ENCODE measurements around the gene TTC27.
"Not testable (repeated sequence)": the region's sequence is repeated elsewhere in the genome, so short reads cannot be mapped to it uniquely, and the experiment has no call there.

The TTC27 gene

GRCh38 chr2:32627814-32628579 is at the start of gene TTC27:
TTC27 (plus strand) TSS chr2:32628050; CDS start chr2:32628293, 243 bp downstream.
- peak; percentile 97 for DNase-seq

DNA sequence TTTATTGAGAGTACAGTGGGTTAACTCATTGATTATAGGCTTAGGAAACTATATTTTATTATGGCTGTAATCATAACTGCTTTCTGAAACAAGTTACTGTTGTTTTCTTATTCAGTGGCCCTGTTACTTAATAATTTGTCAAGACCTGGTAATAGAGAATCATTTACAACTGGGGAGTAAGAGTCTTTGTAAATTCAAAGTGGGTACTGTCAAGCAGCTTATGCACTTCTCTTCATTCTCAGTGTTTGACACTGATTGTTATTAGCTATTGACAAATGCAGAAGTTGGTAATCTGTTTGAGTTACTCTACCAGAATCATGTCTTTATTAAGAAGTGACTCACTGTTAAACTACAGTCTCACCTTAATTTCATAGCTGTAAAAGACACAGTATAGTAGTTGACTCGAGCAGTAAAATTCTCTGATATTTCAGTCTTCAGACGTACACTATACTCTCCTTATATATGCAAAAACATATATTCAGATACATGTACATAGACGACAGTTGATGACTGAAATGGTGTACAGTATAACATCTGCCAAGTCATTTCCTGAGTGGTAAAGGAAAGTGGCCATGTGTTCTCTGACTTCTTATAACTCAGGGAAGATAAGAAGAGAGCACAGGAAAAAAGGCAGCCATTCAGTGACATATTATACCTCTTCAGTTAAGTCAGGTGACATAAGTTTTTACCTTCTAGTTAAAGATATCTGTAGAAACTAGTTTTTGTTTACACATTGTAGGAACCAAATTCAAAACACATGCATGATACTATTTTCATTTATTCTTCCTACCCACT is 36.0 kb upstream of the TTC27 start:
- DNase-seq: peak; percentile 86

- DNase-seq: no peak
These were observed 33.3 kb upstream of the TTC27 start for GRCh38 chr2:32594573-32594972.

DNA sequence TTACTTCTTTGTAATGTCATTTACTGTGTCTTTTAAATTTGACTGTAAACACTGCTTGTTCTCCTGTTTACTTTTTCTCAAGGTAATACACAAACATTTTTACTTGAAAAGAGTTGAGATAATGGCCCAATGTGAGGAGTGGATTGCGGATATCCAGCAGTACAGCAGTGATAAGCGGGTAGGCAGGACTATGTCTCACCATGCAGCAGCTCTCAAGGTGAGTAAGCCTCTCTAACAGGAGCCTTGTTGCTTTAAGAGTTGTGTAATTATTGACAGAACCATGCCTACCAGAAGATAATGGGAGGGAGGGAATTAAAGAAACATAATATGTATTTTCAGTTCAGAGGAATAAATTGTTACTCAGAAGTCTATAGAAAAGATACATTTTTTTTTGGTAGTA is 16.5 kb upstream of the TTC27 start:
- DNase-seq: no peak

- DNase-seq: no peak
These were observed 16.1 kb upstream of the TTC27 start for GRCh38 chr2:32611771-32612170.

DNA sequence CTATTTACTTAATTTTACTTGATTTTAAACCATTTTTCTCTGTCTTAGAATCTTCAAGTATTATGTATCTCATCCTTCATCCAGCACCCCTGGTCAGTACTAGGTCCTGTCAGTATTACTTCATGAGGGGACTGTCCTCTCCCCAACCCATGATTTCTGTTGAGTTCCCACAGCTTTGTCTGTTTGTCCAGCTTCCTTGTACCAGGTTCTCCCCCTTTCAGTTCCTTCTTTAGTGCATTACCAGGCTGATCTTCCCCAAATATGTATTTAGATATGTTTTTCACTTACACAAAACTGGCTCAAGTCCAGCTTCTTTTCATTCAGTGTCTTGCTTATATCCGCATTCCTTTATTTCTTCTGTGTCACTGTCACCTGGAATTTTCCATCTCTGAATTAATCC is 13.8 kb upstream of the TTC27 start:
- no peak for DNase-seq

GRCh38 chr2:32617599-32618189 is 10.2 kb upstream of the TTC27 start:
- no peak for DNase-seq

DNA sequence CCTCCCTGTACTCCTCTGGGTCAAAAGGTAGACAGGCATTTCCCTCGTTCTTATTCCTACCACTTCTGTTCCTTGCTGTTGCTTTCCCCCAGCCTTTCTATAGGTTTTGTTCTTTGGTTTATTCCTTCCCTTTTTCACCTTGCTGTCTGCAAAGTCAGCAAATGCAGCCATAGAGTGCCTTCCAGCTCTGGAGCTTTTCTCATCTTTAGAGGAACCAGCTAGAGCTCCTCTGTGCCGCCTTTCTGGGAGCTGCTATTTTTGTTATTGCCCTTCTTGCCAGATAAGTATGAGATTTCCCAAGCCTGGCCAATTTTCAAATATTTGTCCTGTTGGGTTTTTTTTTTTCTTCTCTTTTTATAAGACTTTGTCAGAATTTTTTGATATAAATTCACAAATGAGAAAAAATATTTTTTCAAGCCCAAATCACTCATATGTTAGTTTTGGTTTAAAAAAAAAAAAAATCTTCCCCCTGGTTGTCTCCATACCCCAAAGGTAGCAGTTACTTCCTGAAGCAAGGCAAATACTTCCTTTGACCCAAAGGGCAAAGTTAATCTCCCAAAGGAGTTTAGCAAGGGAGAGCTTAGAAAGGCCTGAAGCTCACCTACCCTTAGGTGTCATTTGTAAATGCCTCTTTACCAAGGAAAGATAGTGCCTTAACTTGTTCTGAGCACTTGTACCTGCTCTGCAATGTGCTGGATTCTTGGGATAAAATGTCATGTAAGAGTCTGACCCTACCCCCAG is 5.1 kb upstream of the TTC27 start:
- no peak for DNase-seq

DNA sequence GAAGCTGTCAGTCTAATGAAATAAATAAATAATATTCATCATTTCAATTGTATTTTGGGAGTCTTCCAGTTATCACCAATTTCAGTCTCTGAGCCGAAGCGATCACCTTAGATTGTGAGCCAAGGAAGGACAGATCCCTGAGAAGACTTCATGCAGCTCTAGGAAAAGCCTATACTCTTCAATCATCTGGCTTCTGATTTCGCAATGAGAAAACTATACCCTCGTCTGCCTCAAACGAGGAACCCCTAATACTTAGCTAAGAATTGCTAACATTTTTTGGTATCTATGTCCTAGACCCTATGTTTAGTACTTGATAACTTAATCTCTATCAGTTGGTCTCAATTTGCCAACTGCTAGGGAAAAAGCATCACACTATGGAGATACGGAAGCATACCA is 4.5 kb upstream of the TTC27 start:
- DNase-seq: no peak

- DNase-seq: no peak
These were observed 3.0 kb upstream of the TTC27 start for GRCh38 chr2:32624812-32625211.

- no peak for DNase-seq
These were observed 1.1 kb upstream of the TTC27 start for GRCh38 chr2:32626639-32627221.

DNA sequence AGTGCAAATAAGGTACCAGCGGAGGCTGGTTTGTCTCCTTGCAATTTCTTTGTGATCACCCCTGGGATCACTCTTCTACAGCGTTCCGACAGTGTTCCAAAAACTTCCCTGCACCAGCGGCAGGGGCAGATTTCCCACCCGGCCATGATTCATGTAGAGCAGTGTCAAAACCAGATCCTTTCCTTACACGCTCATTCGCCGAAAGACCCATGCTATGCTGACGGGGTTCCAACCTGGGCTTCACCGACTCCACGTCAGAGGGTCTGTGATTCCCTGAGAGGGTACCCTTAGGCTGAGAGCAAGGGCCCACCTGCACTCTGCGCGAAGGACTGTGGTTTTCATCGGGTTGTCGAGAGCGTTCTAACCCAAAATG is 423 bp upstream of the TTC27 start:
- no peak for DNase-seq

DNA sequence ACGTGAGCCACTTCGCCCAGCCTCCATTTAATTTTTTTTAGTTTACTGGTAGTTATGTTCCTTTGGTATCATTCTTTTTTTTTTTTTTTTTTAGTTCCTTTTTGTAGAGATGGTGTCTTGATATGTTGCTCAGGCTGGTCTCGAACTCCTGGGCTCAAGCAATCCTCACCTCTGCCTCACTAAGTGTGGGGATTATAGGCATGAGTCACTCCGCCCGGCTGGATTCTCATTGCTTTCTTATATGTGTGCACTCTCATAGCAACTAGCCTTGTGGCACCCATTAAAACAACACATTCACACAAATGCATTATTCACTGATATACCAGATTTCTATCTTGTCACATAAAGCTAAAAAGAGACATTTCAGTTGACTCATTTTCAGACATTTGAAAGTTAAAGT is 4.2 kb downstream of the TTC27 start:
- peak; percentile 22 for DNase-seq

DNA sequence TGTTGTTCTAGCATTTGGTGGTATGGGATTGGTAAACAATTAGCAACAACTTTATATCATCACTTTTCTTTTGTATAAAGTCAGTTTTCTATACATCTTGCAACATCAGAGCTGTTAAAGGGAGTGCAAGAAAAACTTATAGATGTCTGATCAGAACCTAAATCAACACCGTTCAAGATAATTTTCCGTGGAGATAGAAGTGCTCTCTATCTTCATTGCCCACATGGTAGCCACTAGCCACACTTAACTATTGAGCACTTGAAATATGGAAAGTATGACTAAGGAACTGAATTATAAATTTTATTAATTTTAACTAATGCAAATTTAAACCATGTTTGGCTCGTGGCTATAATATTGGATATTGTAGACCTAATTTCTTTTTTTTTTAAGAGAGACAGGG is 5.2 kb downstream of the TTC27 start:
- DNase-seq: peak; percentile 18

GRCh38 chr2:32638548-32638947 is 10.7 kb downstream of the TTC27 start:
- DNase-seq: not testable (repeated sequence)

- no peak for DNase-seq
These were observed 13.3 kb downstream of the TTC27 start for GRCh38 chr2:32641180-32641579.

DNA sequence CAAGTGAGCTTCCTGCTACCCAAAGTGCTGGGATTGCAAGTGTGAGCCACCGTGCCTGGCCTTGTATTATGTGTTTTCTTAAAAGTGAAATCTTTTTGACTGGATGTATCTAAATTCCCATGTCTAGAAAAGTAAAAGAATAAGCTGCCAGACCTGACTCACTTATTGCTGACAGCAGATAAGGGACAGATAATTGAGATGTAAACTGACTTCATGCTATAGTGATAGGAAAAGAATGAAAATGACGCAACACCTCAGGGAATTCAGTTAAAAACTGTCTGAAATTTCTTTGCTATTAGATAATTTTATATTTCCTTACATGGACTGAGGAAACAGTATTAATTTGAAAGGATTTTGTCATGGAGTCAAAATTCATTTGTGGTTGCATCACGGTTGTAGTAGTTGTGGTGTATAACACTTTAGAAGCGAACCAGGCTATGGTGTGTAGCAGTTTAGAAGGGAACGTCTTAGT is 19.4 kb downstream of the TTC27 start:
- no peak for DNase-seq

DNA sequence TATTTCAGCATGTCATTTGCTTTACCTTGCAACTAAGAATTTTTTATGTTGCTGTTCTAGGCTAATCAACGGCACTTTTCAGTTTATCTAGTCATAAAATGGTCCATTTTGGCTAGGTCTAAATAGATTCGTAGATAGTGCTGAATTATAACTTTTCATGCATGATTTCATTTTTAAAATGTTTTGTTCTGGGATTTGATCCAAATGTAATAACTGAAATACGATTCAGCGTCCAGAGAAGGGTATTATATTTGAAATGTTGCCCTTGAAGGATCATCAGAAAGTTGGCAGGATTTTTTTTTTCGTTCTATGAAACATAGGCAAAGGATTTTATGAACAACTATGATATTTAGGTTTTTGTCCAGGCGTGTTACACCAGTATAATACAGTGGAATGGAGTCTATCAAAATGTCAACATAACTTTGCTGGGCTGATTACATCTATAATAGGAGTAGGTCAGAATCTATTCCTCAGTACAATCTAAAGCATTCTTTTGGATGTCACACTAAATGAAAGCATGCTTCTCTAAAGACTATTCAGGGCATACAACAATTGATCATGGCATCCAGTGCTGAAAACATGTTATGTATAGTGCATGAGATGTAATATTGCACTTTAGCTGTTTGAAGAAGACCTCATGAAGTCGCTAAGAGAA is 24.8 kb downstream of the TTC27 start:
- DNase-seq: no peak

DNA sequence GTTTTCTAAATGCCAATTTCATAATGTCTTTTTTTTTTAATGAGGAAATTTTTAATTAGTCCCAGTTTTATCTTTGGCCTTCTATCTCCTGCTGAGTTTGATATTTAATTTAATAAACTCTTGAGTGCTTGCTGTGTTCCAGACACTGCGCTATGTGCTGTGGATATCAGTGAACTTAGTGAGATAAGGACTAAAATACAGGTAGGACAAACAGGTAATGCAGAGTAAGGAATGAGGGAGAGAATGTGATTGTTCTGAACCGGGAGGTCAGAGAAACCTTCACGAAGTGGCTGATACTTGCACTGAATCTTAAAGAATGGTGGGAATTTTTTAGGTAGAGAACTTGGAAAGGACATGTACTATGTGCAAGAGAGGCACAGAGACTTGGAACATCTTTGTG is 28.2 kb downstream of the TTC27 start:
- no peak for DNase-seq

GRCh38 chr2:32663864-32664263 is 36.0 kb downstream of the TTC27 start:
- DNase-seq: no peak

- no peak for DNase-seq
These were observed 38.9 kb downstream of the TTC27 start for GRCh38 chr2:32666704-32667103.

DNA sequence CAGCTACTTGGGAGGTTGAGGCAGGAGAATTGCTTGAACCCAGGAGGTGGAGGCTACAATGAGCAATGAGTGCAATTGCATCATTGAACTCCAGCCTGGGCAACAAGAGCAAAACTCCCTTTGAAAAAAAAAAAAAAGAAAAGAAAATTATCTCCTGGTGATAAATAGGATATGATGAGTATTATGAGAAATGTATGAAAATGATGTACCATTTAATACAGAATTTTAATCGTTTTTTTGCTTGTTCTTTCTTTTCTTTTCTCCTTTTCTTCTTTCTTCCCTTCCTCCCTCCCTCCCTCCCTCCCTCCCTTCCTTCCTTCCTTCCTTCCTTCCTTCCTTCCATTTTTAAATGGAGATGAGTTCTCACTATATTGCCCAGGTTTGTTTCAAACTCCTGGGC is 40.4 kb downstream of the TTC27 start:
- DNase-seq: no peak
